GM12891 (cell line): ENCODE results near the gene HK3.

Source experiments
- POLR2A ChIP-seq: IDR thresholded peaks from 2 replicates; pipeline ENCODE4 v1.6.1; 2011; ENCODE audit warnings: low read depth, low read length, control low read depth
- POLR2AphosphoS5 ChIP-seq: IDR thresholded peaks from 2 replicates; pipeline ENCODE4 v1.6.1; 2011; ENCODE audit warnings: low read depth, low read length, control low read depth
- SPI1 ChIP-seq: IDR thresholded peaks from 2 replicates; pipeline ENCODE4 v1.6.1; 2011; ENCODE audit warnings: low read depth, low read length, control low read depth

- no peak for TF ChIP-seq POLR2AphosphoS5
- TF ChIP-seq SPI1: no peak
- no peak for TF ChIP-seq POLR2A
Measured at GRCh38 chr5:176902102-176902814, 3.1 kb upstream of the HK3 start.
